Astrocyte of the cerebellum (primary cell): ENCODE data around the gene HSPA12A.

Experiments
- DNase-seq: peaks from one replicate; pipeline ENCODE4 v3.0.0-alpha.2; 2011; ENCODE audit warnings: low read depth
- H3K4me3 ChIP-seq: 2 replicates; pipeline ENCODE4 v1.5.1; 2011; ENCODE audit warnings: mild to moderate bottlenecking, low read depth, low read length, moderate library complexity
- CTCF ChIP-seq: IDR thresholded peaks from 2 replicates; pipeline ENCODE4 v1.5.1; 2012; ENCODE audit warnings: low read length, low read depth, moderate library complexity, mild to moderate bottlenecking; ENCODE audit errors: missing control alignments
- in situ Hi-C: cut with HindIII; loops from 2 replicates; pipeline ENCODE4 v1.10.0; 2017; ENCODE audit warnings: low sequenced_read_pairs

Gene HSPA12A

GRCh38 chr10:116720241-116720643 lies 22.1 kb downstream of the HSPA12A start:
- in situ Hi-C loops = no loop called here
- no peak overlapping the region for H3K4me3 ChIP-seq
- TF ChIP-seq CTCF = no peak
- no peak for DNase-seq

GRCh38 chr10:116719804-116720203 lies 22.6 kb downstream of the HSPA12A start:
- in situ Hi-C loops = loop anchor here (5.0 kb wide), 1 partner anchor 57 kb away; no protein-coding TSS in a partner anchor
- no peak for DNase-seq
- no peak overlapping the region for H3K4me3 ChIP-seq
- TF ChIP-seq CTCF = no peak

- no peak for TF ChIP-seq CTCF
- no peak for DNase-seq
- in situ Hi-C loops = loop anchor here (5.0 kb wide), 1 partner anchor 59 kb away; no protein-coding TSS in a partner anchor
- H3K4me3 ChIP-seq = no peak overlapping the region
These were observed 24.3 kb downstream of the HSPA12A start for GRCh38 chr10:116718058-116718457.

- DNase-seq = no peak
- in situ Hi-C loops = loop anchor here (5.0 kb wide), 1 partner anchor 61 kb away; no protein-coding TSS in a partner anchor
- no peak overlapping the region for H3K4me3 ChIP-seq
- TF ChIP-seq CTCF = no peak
These were observed 26.0 kb downstream of the HSPA12A start for GRCh38 chr10:116716381-116716780.

GRCh38 chr10:116715839-116716377 lies 26.5 kb downstream of the HSPA12A start:
- no peak for DNase-seq
- in situ Hi-C loops = loop anchor here (5.0 kb wide), 1 partner anchor 61 kb away; no protein-coding TSS in a partner anchor
- TF ChIP-seq CTCF = no peak
- no peak overlapping the region for H3K4me3 ChIP-seq

GRCh38 chr10:116715341-116715740 lies 27.0 kb downstream of the HSPA12A start:
- in situ Hi-C loops = loop anchor here (5.0 kb wide), 1 partner anchor 62 kb away; no protein-coding TSS in a partner anchor
- no peak for TF ChIP-seq CTCF
- DNase-seq = no peak
- H3K4me3 ChIP-seq = no peak overlapping the region
